Fibroblast of skin of back (primary cell): Measurements from ENCODE around the gene CDC25A.
"Not testable (repeated sequence)": the region's sequence is repeated elsewhere in the genome, so short reads cannot be mapped to it uniquely, and the experiment has no call there.

Experiments
- DNase-seq: peaks from one replicate; pipeline ENCODE4 v3.0.0-alpha.2; 2013

CDC25A gene

DNA sequence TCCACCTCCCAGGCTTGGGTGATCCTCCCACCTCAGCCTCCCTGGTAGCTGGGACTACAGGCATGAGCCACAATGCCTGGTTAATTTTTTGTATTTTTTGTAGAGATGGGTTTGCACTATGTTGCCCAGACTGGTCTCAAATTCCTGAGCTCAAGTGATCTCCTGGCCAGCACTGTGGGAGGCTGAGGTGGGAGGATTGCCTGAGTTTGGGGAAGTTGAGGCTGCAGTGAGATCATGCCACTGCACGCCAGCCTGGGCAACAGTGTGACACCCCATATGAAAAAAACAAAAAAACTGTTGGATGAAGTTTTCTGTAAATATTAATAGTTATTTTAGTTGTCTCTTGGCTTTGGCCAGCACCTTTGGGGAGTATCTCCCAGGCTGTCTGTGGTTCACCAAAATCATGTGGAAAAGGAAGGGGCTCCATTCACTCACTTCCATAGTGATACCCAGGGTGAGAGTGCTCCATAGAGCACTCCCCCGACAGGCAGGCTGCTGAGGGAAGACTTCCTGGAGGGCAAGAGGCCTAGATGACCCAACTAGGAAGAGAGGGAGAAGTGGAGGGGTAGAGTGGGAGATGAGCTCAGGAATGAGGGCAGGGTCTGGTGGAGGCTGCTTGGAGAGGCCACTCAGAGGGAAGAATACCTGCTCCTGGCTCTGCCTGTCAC, 47.1 kb downstream of the CDC25A start:
- no peak for DNase-seq

DNA sequence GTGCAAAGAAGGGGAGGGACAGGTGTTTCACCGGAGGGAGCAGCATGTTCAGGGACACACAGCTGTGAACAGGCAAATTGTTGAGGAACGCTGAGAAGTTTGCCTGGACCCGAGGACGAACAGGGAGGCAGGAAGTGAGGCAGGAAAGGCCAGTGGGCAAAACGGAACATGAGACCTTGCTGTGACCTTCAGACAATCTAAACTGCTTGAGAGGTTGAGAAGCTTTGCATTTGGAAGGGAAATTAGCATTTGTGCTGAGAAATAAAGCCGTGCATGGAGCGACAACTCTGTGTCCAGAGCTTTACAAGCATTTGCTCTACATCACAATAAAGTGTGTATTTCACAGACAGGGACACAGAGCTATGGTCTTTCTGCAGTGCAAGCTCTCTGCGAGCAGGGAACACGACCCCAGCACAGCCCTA, 47.9 kb downstream of the CDC25A start:
- DNase-seq, result no peak

GRCh38 chr3:48137425-48137999, 50.7 kb downstream of the CDC25A start:
- no peak for DNase-seq

DNA sequence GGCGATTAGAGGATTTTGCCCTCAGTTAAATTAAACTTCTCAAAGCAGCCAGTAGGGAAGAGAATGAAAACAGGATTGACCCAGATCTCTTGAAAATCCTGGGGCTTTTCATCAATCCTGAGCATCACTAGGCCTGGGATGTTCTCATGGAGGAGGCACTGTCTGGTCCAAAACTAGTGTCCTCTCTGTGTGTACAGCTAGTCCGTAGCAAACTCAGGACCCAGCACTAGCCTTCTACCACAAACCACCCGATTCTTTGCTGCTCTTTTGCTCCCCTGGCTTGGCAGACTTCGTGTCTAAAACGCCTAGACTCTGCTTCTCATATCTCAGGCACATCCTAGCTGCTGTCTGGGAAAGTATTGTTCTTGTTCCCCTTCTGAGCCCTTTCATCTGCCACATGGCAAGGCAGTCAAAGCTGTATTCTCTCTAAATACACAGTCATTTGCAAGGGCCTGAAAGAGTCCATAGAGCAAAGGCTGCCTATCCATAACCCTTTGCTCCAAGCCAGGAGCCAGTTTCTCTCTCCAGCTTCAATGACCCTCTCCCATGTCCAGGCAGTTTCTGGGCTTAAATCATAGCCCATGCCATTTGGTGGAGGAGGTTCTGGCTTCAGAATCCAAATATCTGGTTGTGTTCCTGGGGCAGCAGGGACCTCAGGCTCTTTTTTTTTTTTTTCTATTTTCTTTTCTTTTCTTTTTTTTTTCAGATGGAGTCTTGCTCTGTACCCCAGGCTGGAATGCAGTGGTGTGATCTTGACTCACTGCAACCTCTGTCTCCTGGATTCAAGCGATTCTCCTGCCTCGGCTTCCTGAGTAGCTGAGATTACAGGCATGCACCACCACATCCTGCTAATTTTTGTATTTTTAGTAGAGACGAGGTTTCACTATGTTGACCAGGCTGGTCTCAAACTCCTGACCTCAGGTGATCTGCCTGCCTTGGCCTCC, 52.4 kb downstream of the CDC25A start:
- peak; percentile 46 for DNase-seq

- DNase-seq, result peak; percentile 91
These were observed 57.8 kb downstream of the CDC25A start for GRCh38 chr3:48130321-48130904.

- DNase-seq, result no peak
These were observed 58.3 kb downstream of the CDC25A start for GRCh38 chr3:48129921-48130320.

DNA sequence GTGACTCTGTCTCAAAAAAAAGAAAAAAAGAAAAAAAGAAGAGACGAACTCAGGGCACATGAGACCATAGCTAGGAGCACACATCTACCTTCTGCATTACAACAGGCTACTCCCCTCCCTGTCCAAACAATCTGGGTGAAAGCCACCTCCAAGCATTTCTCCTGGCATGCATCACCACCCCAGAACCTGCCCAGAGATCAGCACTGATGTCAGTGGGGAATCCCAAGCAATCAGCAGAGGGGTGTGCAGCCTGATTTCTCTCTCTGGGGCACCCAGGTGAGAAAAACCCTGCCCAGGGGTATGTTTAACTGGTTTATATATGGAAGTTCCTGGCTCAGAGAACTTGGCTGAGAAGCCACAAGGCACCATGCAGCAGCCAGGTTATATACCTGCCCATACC, 59.4 kb downstream of the CDC25A start:
- no peak for DNase-seq

DNA sequence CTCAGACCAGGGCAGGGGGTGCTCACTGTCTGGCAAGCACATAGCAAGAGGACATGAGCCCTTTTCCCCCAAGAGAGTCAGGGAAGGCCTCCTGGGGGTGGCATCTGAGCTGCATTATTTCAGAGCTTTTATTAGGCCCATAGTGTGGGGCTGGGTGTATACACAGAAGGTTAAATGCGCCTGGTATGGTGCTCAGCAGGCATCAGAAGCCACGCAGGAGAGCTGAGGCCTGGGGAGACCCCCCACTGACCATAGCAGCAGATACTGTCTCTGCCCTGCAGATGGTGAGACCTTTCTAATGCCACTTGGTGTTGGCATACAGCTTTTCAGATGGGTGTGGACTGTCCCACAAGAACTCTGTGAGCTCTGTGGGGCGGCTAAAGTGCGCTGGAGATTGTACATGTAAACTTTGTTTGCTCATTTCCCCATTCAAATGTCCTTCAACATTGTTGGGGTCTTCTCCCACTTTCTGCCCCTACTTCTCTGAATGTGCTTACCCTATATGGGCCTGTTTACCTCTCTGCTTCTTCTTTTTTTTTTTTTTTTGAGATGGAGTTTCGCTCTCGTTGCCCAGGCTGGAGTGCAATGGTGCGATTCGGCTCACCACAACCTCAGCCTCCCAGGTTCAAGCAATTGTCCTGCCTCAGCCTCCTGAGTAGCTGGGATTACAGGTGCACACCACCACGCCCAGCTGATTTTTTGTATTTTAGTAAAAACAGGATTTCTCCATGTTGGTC, 62.2 kb downstream of the CDC25A start:
- no peak for DNase-seq

DNA sequence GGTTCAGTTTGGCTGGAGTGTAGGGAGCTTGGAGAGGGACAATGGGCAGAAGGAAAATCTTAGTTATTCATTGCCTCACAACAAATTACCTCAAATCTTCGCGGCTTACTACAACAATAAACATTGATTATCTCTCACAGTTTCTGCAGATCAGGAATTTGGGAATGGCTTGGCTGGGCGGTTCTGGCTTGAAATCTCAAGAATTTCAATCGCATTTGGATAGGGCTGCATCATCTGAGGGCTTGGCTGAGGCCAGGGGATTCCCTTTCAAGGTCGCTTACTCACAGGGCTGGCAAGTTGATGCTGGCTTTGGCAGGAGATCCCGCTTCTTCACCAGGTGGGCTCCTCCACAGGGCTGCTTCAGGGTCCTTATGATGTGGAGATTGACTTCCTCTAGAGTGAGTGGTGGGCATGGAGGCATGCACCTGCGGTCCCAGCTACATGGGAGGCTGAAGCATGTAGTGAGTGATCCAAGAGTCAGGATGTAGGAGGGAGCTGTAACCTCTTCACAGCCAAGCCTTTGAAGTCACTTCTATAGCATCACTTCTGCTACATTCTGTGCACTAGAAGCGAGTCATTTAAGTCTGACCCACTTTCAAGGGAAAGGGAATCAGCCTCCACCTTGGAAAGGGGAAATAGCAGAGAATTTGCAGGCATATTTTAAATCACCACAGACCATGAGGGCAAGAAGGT, 63.1 kb downstream of the CDC25A start:
- DNase-seq, result no peak

GRCh38 chr3:48123346-48123745, 64.9 kb downstream of the CDC25A start:
- DNase-seq, result no peak

GRCh38 chr3:48122504-48122903, 65.7 kb downstream of the CDC25A start:
- DNase-seq, result no peak

DNA sequence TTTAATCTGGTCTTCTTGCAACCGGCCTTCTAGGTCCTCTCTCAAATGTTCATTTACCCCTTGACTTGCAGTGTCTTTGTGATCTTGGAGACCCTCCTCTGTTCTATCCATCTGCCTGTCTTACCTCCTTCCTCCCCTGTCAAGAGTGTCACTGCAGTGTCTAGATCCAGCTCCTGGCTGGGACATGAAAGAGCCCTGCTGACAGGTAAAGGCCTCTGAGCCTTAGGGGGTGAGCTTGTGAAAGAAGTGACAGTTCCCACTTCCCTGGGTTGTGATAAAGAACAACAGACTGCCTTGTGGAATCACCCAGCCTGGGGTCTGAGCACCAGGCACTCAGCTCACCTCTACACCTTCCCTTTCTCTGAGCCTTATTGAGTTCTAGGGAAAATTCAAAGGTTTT, 68.0 kb downstream of the CDC25A start:
- no peak for DNase-seq

DNA sequence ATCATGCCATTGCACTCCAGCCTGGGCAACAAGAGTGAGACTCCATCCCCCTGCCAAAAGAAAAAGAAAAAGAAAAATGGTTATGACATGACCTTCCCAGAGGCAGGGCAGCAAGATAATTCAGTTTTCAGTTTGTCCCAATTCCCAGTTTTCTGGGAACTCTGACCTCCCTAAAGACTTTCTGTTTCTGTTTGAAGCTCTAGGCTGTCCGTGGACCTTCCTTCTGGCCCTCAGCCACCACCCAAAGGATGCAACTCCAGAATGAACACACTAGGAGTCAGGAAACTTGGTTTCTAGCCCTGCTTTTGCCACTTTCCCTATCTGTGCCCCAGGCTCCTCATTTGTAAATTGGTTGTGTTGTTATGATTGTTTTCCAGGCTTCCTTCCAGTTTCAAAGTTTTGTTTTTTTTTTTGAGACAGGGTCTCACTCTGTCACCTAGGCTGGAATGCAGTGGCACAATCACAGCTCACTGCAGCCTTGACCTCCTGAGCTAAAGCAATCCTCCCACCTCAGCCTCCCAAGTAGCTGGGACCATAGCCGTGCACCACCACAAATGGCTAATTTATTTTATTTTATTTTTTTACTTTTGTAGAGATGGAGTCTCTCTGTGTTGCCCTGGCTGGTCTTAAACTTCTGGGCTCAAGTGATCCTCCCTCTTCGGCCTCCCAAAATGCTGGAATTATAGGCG, 68.6 kb downstream of the CDC25A start:
- no peak for DNase-seq

GRCh38 chr3:48118928-48119327, 69.3 kb downstream of the CDC25A start:
- no peak for DNase-seq

GRCh38 chr3:48118322-48118721, 69.9 kb downstream of the CDC25A start:
- no peak for DNase-seq

DNA sequence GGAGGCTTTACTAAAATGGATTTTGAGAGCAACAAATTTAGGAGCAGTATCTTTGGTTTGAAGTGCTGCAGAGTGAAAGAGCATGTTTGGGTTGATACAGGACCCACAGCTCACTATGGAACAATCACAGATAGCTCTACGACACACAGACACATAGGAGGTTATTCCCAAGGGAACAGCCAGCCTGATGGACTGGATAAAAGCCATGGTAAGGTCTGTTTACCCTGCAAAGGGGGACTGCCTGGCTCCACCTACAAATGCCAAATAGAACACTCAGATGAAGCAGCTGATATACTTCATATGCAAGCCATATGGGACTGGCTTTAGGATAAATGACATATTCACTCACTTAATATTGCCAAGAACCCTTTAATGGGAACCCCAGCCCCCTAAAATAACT, 75.4 kb downstream of the CDC25A start:
- no peak for DNase-seq

- DNase-seq, result not testable (repeated sequence)
These were observed 76.0 kb downstream of the CDC25A start for GRCh38 chr3:48112108-48112791.

GRCh38 chr3:48110463-48110862, 77.8 kb downstream of the CDC25A start:
- no peak for DNase-seq

GRCh38 chr3:48107227-48107626, 81.0 kb downstream of the CDC25A start:
- no peak for DNase-seq
